OCI-LY7 (cell line): Measurements from ENCODE around the gene DHX34. TPM values are rescaled to one million over a fixed set of nuclear protein-coding genes. Genes with fewer than 3 reads are reported as not detected.

Experiments used
- BruUV-seq: library from RNA; stranded (reverse); fragments of 400-500 nt; replicated peaks from 2 replicates; lab custom pipeline; 2021; lab: Mats Ljungman, UMichigan
- CTCF ChIA-PET: fragments of 300-600 bp; sonication (Branson Sonifier 250); formaldehyde crosslinking; loops from one replicate; lab custom pipeline; 2022; ENCODE audit warnings: antibody characterized with exemption; ENCODE audit not compliant: unreplicated experiment; lab: Charles Lee
- POLR2A ChIA-PET: fragments of 300-600 bp; sonication (Branson Sonifier 250); formaldehyde crosslinking; loops from one replicate; lab custom pipeline; 2022; ENCODE audit warnings: antibody characterized with exemption; lab: Charles Lee
- DNase-seq: peaks from one replicate; pipeline ENCODE4 v3.0.0-alpha.2; 2015; ENCODE audit warnings: low spot score
- H2AFZ ChIP-seq: fragments of 200-600 bp; sonication (generic), shearing (Covaris generic); 2 replicates; pipeline ENCODE4 v1.6.1; 2014; ENCODE audit warnings: mild to moderate bottlenecking, antibody characterized with exemption, low read length, moderate library complexity
- H3K27ac ChIP-seq: fragments of 200-600 bp; sonication (generic); 2 replicates; pipeline ENCODE4 v1.5.1; 2014; ENCODE audit warnings: mixed run types, low read depth, mild to moderate bottlenecking, moderate library complexity, low read length, inconsistent platforms; ENCODE audit not compliant: poor library complexity, severe bottlenecking
- H3K36me3 ChIP-seq: fragments of 200-600 bp; sonication (generic); 2 replicates; pipeline ENCODE4 v1.6.1; 2014; ENCODE audit warnings: mild to moderate bottlenecking, antibody characterized with exemption, low read length, moderate library complexity, mixed read lengths; ENCODE audit not compliant: insufficient read depth
- H3K4me1 ChIP-seq: fragments of 200-600 bp; sonication (generic); 2 replicates; pipeline ENCODE4 v1.5.1; 2014; ENCODE audit warnings: mild to moderate bottlenecking, low read length; ENCODE audit not compliant: insufficient read depth, poor library complexity, severe bottlenecking
- H3K4me2 ChIP-seq: fragments of 200-600 bp; sonication (generic); 2 replicates; pipeline ENCODE4 v1.6.1; 2014; ENCODE audit warnings: mild to moderate bottlenecking, low read length
- H3K4me3 ChIP-seq: fragments of 200-600 bp; sonication (generic); 2 replicates; pipeline ENCODE4 v1.5.1; 2014; ENCODE audit warnings: mild to moderate bottlenecking, low read depth, low read length; ENCODE audit not compliant: poor library complexity, severe bottlenecking
- H3K79me2 ChIP-seq: fragments of 200-600 bp; sonication (generic); 2 replicates; pipeline ENCODE4 v1.6.1; 2016; ENCODE audit warnings: low read depth, mild to moderate bottlenecking, low read length, moderate library complexity, mixed read lengths; ENCODE audit not compliant: insufficient read depth
- H3K9me2 ChIP-seq: fragments of 200-600 bp; sonication (generic); 2 replicates; pipeline ENCODE4 v1.6.1; 2016; ENCODE audit warnings: mild to moderate bottlenecking, low read length, mixed read lengths; ENCODE audit not compliant: insufficient read depth
- H3K9me3 ChIP-seq: fragments of 200-600 bp; sonication (generic); 2 replicates; pipeline ENCODE4 v1.6.1; 2014; ENCODE audit warnings: mild to moderate bottlenecking, mixed run types, low read length, mixed read lengths
- H4K20me1 ChIP-seq: fragments of 200-600 bp; sonication (generic); 2 replicates; pipeline ENCODE4 v1.6.1; 2014; ENCODE audit warnings: mild to moderate bottlenecking, antibody characterized with exemption, low read length, moderate library complexity, mixed read lengths; ENCODE audit not compliant: insufficient read depth
- CTCF ChIP-seq: fragments of 200-600 bp; sonication (generic); conservative IDR thresholded peaks from 2 replicates; pipeline ENCODE4 v1.5.1; 2014; ENCODE audit warnings: mild to moderate bottlenecking, antibody characterized with exemption, low read length, moderate library complexity, mixed read lengths
- EZH2phosphoT487 ChIP-seq: fragments of 200-600 bp; sonication (generic); IDR thresholded peaks from 2 replicates; pipeline ENCODE4 v1.6.1; 2018; ENCODE audit warnings: low read depth, borderline replicate concordance, mild to moderate bottlenecking, mixed run types, antibody characterized with exemption, low read length, moderate library complexity, mixed read lengths
- intact Hi-C: fragments of 100-400 bp; cut with micrococcal nuclease; formaldehyde crosslinking; loops from one replicate; pipeline ENCODE4 v1.10.0; 2022; ENCODE audit not compliant: unreplicated experiment
- total RNA-seq, 2 experiments: library from RNA; depleted of rRNA in 1 of 2; stranded (reverse); fragments of >200 nt in 1 of 2; shearing (Covaris generic) in 1 of 2; gene quantifications; 2 replicates each; pipeline ENCODE4 v1.2.3, GENCODE V29; 2014 to 2022

The DHX34 gene
- total RNA-seq, 2 experiments from 2014 or later: 19.7 to 32.2 TPM

GRCh38 chr19:47406711-47407416 is 57.7 kb downstream of the DHX34 start:
- Histone ChIP-seq H3K27ac (no peak overlapping the region), H3K4me2 (no peak overlapping the region), H2AFZ (no peak overlapping the region), H4K20me1 (no peaks in the 10 kb centered on the region), H3K9me3 (no peaks in the 10 kb centered on the region), H3K9me2 (no peaks in the 10 kb centered on the region), H3K4me1 (no peaks in the 10 kb centered on the region), H3K36me3 (no peaks in the 10 kb centered on the region), H3K79me2 (no peaks in the 10 kb centered on the region), H3K4me3 (no peak overlapping the region)
- intact Hi-C loops: no loop called here
- ChIA-PET POLR2A (no interaction called here), CTCF (no interaction called here)
- BruUV-seq: no TSS peak
- no peak for DNase-seq
- TF ChIP-seq CTCF: no peak

- H3K4me1 ChIP-seq: no peaks in the 10 kb centered on the region
- H4K20me1 ChIP-seq: no peaks in the 10 kb centered on the region
- ChIA-PET CTCF (no interaction called here), POLR2A (no interaction called here)
- H3K9me3 ChIP-seq: no peaks in the 10 kb centered on the region
- no peaks in the 10 kb centered on the region for H3K79me2 ChIP-seq
- no peak overlapping the region for H3K4me2 ChIP-seq
- BruUV-seq: no TSS peak
- TF ChIP-seq EZH2phosphoT487 (no peak), CTCF (no peak)
- H3K4me3 ChIP-seq: no peak overlapping the region
- H3K27ac ChIP-seq: no peak overlapping the region
- DNase-seq: no peak
- no peak overlapping the region for H2AFZ ChIP-seq
- no peaks in the 10 kb centered on the region for H3K36me3 ChIP-seq
- no peaks in the 10 kb centered on the region for H3K9me2 ChIP-seq
- intact Hi-C loops: no loop called here
Measured at GRCh38 chr19:47407417-47407774, 58.3 kb downstream of the DHX34 start.

- no peaks in the 10 kb centered on the region for H3K4me1 ChIP-seq
- no peak overlapping the region for H3K4me2 ChIP-seq
- POLR2A ChIA-PET: no interaction called here
- no peaks in the 10 kb centered on the region for H3K9me2 ChIP-seq
- no peaks in the 10 kb centered on the region for H4K20me1 ChIP-seq
- no peak for DNase-seq
- H3K27ac ChIP-seq: no peak overlapping the region
- no TSS peak for BruUV-seq
- no peak overlapping the region for H3K4me3 ChIP-seq
- no peak for TF ChIP-seq EZH2phosphoT487
- no peak for TF ChIP-seq CTCF
- intact Hi-C loops: no loop called here
- H3K36me3 ChIP-seq: no peaks in the 10 kb centered on the region
- H3K79me2 ChIP-seq: no peaks in the 10 kb centered on the region
- H3K9me3 ChIP-seq: no peaks in the 10 kb centered on the region
- no peak overlapping the region for H2AFZ ChIP-seq
- CTCF ChIA-PET: interaction anchor here (0.7 kb wide), 1 partner anchor 134 kb away, joined by 3 read pairs; no protein-coding TSS in a partner anchor
Measured at GRCh38 chr19:47408156-47408938, 59.2 kb downstream of the DHX34 start.
